ENCODE measurements around the gene DEFB110. TPM values are rescaled to one million over a fixed set of nuclear protein-coding genes. Genes with fewer than 3 reads are reported as not detected.
A peak's percentile ranks its signal among the peaks of the same experiment; 100 is the strongest.

Gene DEFB110
- total RNA-seq, 1 donor from 2014 or later: not detected

- no peaks in the 10 kb centered on the region for H3K36me3 ChIP-seq (ENCODE audit: control insufficient read depth, insufficient read depth, low read length)
- TF ChIP-seq CTCF (IDR thresholded peaks at IDR 0.05; ENCODE audit: insufficient read depth, low read length, severe bottlenecking): no peak
- no peak for DNase-seq (ENCODE audit: low read depth)
- no peaks in the 10 kb centered on the region for H3K27me3 ChIP-seq (ENCODE audit: control insufficient read depth, insufficient read depth, low read length)
- FAIRE-seq: no peak
- H3K4me3 ChIP-seq (ENCODE audit: low read depth, low read length): no peak overlapping the region
Measured at GRCh38 chr6:49978332-49979226, 43.2 kb downstream of the DEFB110 start.

GRCh38 chr6:49969605-49970004 is 52.2 kb downstream of the DEFB110 start, which contains the start of gene DEFB113:
Gene DEFB113 (minus strand): TSS chr6:49969625. CDS start chr6:49969625, 0 bp downstream.
- H3K27me3 ChIP-seq (ENCODE audit: control insufficient read depth, insufficient read depth, low read length): no peaks in the 10 kb centered on the region
- FAIRE-seq (no peak), DNase-seq (ENCODE audit: low read depth) (peak; percentile 53)
- no peak within 1 kb of the TSS for H3K4me3 ChIP-seq (ENCODE audit: low read depth, low read length)
- no peak for TF ChIP-seq CTCF (IDR thresholded peaks at IDR 0.05; ENCODE audit: insufficient read depth, low read length, severe bottlenecking)
- no peaks in the 10 kb centered on the region for H3K36me3 ChIP-seq (ENCODE audit: control insufficient read depth, insufficient read depth, low read length)

Other genes starting within 250 kb of the DEFB110 start
- gene PGK2, start 234.7 kb downstream of the DEFB110 start, total RNA-seq: not detected in 2 replicates
- gene CRISP1, start 155.5 kb downstream of the DEFB110 start, total RNA-seq: not detected in 2 replicates
- not detected in 2 replicates for gene DEFB114, start 57.8 kb downstream of the DEFB110 start, total RNA-seq
- not detected in 2 replicates for gene DEFB113, start 52.4 kb downstream of the DEFB110 start, total RNA-seq
- gene DEFB112, start 27.9 kb upstream of the DEFB110 start, total RNA-seq: not detected in 2 replicates